Peyer's patch (tissue), 4 donors: ENCODE results near the gene REXO5. TPM values are rescaled to one million over a fixed set of nuclear protein-coding genes. Genes with fewer than 3 reads are reported as not detected.

Source experiments
- DNase-seq, 3 donors: peaks; one replicate each; pipeline ENCODE4 v3.0.0-alpha.2; 2017 to 2019
- H3K27ac ChIP-seq, 4 donors: fragments of 200-600 bp; sonication (generic); one replicate each; pipeline ENCODE4 v1.5.1; 2016 to 2019
- H3K27me3 ChIP-seq, 2 donors: fragments of 200-600 bp; sonication (generic); one replicate each; pipeline ENCODE4 v1.5.1; 2019
- H3K36me3 ChIP-seq, 3 donors: fragments of 200-600 bp; sonication (generic); one replicate each; pipeline ENCODE4 v1.5.1; 2016 to 2019
- H3K4me1 ChIP-seq, 4 donors: fragments of 200-600 bp; sonication (generic); one replicate each; pipeline ENCODE4 v1.5.1; 2016 to 2019
- H3K4me3 ChIP-seq, 4 donors: fragments of 200-600 bp; sonication (generic); 1 replicate in 3 of 4; 2 replicates in 1 of 4; pipeline ENCODE4 v1.5.1; 2016 to 2019; ENCODE audit warnings: mild to moderate bottlenecking in 1 of 4
- H3K9me3 ChIP-seq, 4 donors: fragments of 200-600 bp; sonication (generic); one replicate each; pipeline ENCODE4 v1.5.1; 2016 to 2019; ENCODE audit warnings: mild to moderate bottlenecking in 1 of 4
- CTCF ChIP-seq, 6 experiments: fragments of 450-650 bp in 4 of 6; fragments of 200-600 bp in 2 of 6; sonication (generic) in 1 of 6; IDR thresholded peaks; one replicate each; pipeline ENCODE4 v1.5.1; 2017 to 2019; ENCODE audit warnings: antibody characterized with exemption in 6 of 6, mild to moderate bottlenecking in 3 of 6, moderate library complexity in 1 of 6
- POLR2A ChIP-seq, 2 donors: fragments of 450-650 bp; IDR thresholded peaks; one replicate each; pipeline ENCODE4 v1.5.1; 2017; ENCODE audit warnings: antibody characterized with exemption in 2 of 2, mild to moderate bottlenecking in 2 of 2, moderate library complexity in 2 of 2
- total RNA-seq, 4 donors: library from RNA; depleted of rRNA; stranded (reverse); fragments of >200 nt; gene quantifications; one replicate each; pipeline ENCODE4 v1.1.0, GENCODE V29; 2016

The REXO5 gene
- total RNA-seq, 4 donors from 2014 or later: 2.3 to 3.6 (median 2.9) TPM

- no peak overlapping the region for H3K4me3 ChIP-seq
- TF ChIP-seq CTCF (IDR thresholded peaks at IDR 0.05): peak in 4 of 6 experiments; percentile 50 to 60 (median 54)
- TF ChIP-seq POLR2A (IDR thresholded peaks at IDR 0.05): no peak
- DNase-seq: peak; percentile 42 to 79 (median 72)
- peaks cover 0 to 9% (median 0%) of the 10 kb centered on the region in 3 donors for H3K36me3 ChIP-seq
- H3K27me3 ChIP-seq: no peaks in the 10 kb centered on the region
- no peak overlapping the region for H3K27ac ChIP-seq
- H3K4me1 ChIP-seq: no peaks in the 10 kb centered on the region
- H3K9me3 ChIP-seq: no peaks in the 10 kb centered on the region
Measured at GRCh38 chr16:20774703-20775362, 31.5 kb upstream of the REXO5 start.

- no peaks in the 10 kb centered on the region for H3K9me3 ChIP-seq
- H3K4me3 ChIP-seq: no peak overlapping the region
- TF ChIP-seq POLR2A (IDR thresholded peaks at IDR 0.05): no peak
- TF ChIP-seq CTCF (IDR thresholded peaks at IDR 0.05): no peak
- H3K36me3 ChIP-seq: peaks cover 0 to 9% (median 0%) of the 10 kb centered on the region in 3 donors
- H3K27me3 ChIP-seq: no peaks in the 10 kb centered on the region
- no peaks in the 10 kb centered on the region for H3K4me1 ChIP-seq
- no peak overlapping the region for H3K27ac ChIP-seq
- DNase-seq: no peak
Measured at GRCh38 chr16:20781697-20782096, 24.6 kb upstream of the REXO5 start.

GRCh38 chr16:20782470-20782869 is 23.9 kb upstream of the REXO5 start:
- TF ChIP-seq CTCF (IDR thresholded peaks at IDR 0.05): no peak
- no peaks in the 10 kb centered on the region for H3K4me1 ChIP-seq

GRCh38 chr16:20784204-20784603 is 22.1 kb upstream of the REXO5 start:
- no peak overlapping the region for H3K4me3 ChIP-seq
- H3K36me3 ChIP-seq: peaks cover 0 to 2% (median 0%) of the 10 kb centered on the region in 3 donors
- H3K27me3 ChIP-seq: no peaks in the 10 kb centered on the region
- no peak overlapping the region for H3K27ac ChIP-seq
- H3K9me3 ChIP-seq: no peaks in the 10 kb centered on the region
- DNase-seq: no peak
- TF ChIP-seq CTCF (IDR thresholded peaks at IDR 0.05): no peak
- TF ChIP-seq POLR2A (IDR thresholded peaks at IDR 0.05): no peak
- H3K4me1 ChIP-seq: no peaks in the 10 kb centered on the region

More at GRCh38 chr16:20782470-20782869, 23.9 kb upstream of the REXO5 start:
- Histone ChIP-seq H3K9me3 (no peaks in the 10 kb centered on the region), H3K4me3 (no peak overlapping the region), H3K27ac (no peak overlapping the region), H3K27me3 (no peaks in the 10 kb centered on the region), H3K36me3 (peaks cover 0 to 9% (median 0%) of the 10 kb centered on the region in 3 donors)
- DNase-seq: no peak

- no peak for DNase-seq
- H3K36me3 ChIP-seq: no peaks in the 10 kb centered on the region
- TF ChIP-seq CTCF (IDR thresholded peaks at IDR 0.05) (no peak), POLR2A (IDR thresholded peaks at IDR 0.05) (no peak)
Measured at GRCh38 chr16:20789130-20789529, 17.2 kb upstream of the REXO5 start.

More at GRCh38 chr16:20789130-20789529, 17.2 kb upstream of the REXO5 start:
- Histone ChIP-seq H3K4me3 (no peak overlapping the region), H3K4me1 (no peaks in the 10 kb centered on the region), H3K9me3 (no peaks in the 10 kb centered on the region), H3K27me3 (no peaks in the 10 kb centered on the region), H3K27ac (no peak overlapping the region)
